ENCODE results near the gene CENPK. TPM values are rescaled to one million over a fixed set of nuclear protein-coding genes. Genes with fewer than 3 reads are reported as not detected.

The CENPK gene
- total and polyA plus RNA-seq, 9 of the 15 experiments (the other 6 are each of a cell fraction or from before 2014, with no cell fraction given): 30.8 to 134 (median 69.0) TPM

GRCh38 chr5:65562731-65563701 is at the start of gene CENPK, which contains the start of gene PPWD1 (continued):
- TF ChIP-seq ZNF175 (CRISPR knock-in tag; IDR thresholded peaks at IDR 0.05; ENCODE audit: low read depth) (no peak), ZNF696 (CRISPR knock-in tag; conservative IDR thresholded peaks at IDR 0.05) (no peak), ZFPM2 (CRISPR knock-in tag; IDR thresholded peaks at IDR 0.05) (no peak), HNRNPUL1 (IDR thresholded peaks at IDR 0.05; ENCODE audit: low read length) (no peak), ZNF512 (tag; IDR thresholded peaks at IDR 0.05) (no peak), DIDO1 (tag; IDR thresholded peaks at IDR 0.05; ENCODE audit: low read depth) (no peak), TAF9B (IDR thresholded peaks at IDR 0.05; ENCODE audit: partially characterized antibody) (peak; percentile 94), ZNF311 (CRISPR knock-in tag; IDR thresholded peaks at IDR 0.05) (no peak), TARDBP (IDR thresholded peaks at IDR 0.05) (0 out of 2 replicates have a peak, but pooled peaks have one; percentile 32), POLR2B (IDR thresholded peaks at IDR 0.05; ENCODE audit: low read depth, partially characterized antibody) (peak; percentile 90), MCM3 (IDR thresholded peaks at IDR 0.05) (no peak), ZNF592 (IDR thresholded peaks at IDR 0.05) (no peak), MTA3 (IDR thresholded peaks at IDR 0.05; ENCODE audit: borderline replicate concordance) (peak; percentile 86; the same call in 1 of the 2 replicates)

Measured in K562 (cell line).